Stimulated activated CD4-positive, alpha-beta T cell treated with anti-CD3 and anti-CD28 coated beads, Interleukin-1b, Interleukin-23, amount 100 ng/mL, for 48 hours (primary cell): ENCODE results near the gene AZGP1.
A peak's percentile ranks its signal among the peaks of the same experiment; 100 is the strongest.
"Not testable (repeated sequence)": the region's sequence is repeated elsewhere in the genome, so short reads cannot be mapped to it uniquely, and the experiment has no call there.

Experiments
- DNase-seq: peaks from one replicate; pipeline ENCODE4 v3.0.0-alpha.2; 2020

Gene AZGP1

DNA sequence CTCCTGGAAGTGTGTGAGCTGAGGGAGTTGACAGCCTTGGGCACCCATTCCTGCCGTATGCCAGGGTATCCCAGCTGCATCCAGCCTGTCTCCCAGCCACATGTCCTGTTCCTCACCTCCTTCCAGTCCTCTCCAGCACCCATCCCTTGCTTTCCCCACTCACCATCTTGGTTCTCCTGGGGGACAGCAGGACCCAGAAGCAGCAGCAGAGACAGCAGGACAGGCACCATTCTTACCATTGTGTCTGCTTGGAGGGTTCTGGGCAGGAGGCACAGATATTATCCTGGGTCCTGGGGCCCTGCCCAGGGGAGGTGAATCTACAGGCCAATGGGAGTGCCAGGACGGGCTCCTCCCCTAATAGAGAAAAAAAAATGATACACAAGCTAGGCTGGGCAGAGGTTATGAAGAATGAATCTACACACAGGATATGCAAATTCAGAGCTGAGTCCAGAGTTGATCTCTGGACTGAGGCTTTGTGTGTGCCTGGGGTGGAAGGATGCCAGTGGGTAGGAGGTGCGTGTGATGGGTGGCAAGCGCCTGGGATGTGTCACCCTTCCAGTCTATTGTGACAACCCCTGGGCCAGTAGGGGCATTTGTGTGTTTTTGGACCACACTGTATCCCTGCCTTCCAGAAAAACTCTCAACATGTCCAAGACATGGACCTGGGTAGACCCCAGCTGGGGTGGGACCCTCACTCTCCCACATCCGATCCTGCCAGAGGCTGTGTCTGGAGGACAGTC lies at the start of gene AZGP1:
Gene AZGP1, minus strand, starts transcription at position 250 of the 740 bp plus-strand sequence. Its CDS starts 11 bp downstream, at position 239.
- DNase-seq = no peak

DNA sequence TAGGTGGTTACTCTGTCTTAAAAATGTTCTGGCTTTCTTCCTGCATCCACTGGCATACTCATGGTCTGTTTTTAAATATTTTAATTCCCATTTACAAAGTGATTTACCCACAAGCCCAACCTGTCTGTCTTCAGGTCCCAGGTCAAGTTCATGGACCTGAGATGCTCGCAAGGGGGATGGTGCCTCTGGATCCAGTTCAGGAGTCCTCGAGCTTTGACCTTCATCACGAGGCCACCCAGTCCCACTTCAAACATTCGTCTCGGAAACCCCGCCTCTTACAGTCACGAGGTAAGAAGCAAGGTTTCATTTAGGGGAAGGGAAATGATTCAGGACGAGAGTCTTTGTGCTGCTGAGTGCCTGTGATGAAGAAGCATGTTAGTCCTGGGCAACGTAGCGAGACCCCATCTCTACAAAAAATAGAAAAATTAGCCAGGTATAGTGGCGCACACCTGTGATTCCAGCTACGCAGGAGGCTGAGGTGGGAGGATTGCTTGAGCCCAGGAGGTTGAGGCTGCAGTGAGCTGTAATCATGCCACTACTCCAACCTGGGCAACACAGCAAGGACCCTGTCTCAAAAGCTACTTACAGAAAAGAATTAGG lies 48.3 kb upstream of the AZGP1 start:
- no peak for DNase-seq

GRCh38 chr7:100023526-100023925 lies 47.7 kb upstream of the AZGP1 start:
- no peak for DNase-seq

DNA sequence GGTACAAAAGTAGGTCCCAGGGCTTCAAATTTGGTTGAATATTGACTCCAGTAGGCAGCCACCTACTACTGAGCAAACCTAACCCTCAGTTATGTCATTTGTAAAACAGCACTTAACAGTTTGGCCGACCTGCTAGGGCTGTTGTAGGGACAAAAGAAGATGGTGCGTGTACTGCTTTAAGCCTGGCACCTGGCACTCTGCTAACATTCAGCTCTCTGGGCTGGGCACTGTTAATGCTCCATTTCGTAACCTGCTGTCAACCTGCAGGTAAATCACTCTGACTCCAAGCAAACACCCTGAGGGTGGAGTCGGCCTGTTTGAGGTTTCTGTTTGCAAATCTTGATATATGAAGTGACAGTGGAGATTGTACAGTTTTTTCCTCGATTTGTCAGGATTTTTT lies 46.8 kb upstream of the AZGP1 start:
- no peak for DNase-seq

GRCh38 chr7:100021297-100021696 lies 45.5 kb upstream of the AZGP1 start:
- DNase-seq = no peak

GRCh38 chr7:100019908-100020307 lies 44.1 kb upstream of the AZGP1 start:
- no peak for DNase-seq

GRCh38 chr7:100017875-100018274 lies 42.0 kb upstream of the AZGP1 start:
- DNase-seq = no peak

DNA sequence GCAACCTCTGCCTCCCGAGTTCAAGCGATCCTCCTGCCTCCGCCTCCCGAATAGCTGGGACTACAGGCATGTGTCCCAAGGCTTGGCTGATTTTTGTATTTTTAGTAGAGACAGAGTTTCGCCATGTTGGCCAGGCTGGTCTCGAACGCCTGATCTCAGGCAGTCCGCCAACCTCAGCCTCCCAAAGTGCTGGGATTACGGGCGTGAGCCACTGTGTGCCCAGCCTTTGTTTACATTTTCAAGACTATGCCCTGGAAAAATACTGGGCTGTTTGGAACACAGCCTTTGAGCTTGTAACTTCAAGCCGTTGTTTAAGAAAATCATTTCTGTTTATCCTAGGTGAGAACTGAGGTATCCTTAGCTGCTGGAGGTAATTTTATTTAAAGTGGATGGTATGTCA lies 41.5 kb upstream of the AZGP1 start:
- no peak for DNase-seq

DNA sequence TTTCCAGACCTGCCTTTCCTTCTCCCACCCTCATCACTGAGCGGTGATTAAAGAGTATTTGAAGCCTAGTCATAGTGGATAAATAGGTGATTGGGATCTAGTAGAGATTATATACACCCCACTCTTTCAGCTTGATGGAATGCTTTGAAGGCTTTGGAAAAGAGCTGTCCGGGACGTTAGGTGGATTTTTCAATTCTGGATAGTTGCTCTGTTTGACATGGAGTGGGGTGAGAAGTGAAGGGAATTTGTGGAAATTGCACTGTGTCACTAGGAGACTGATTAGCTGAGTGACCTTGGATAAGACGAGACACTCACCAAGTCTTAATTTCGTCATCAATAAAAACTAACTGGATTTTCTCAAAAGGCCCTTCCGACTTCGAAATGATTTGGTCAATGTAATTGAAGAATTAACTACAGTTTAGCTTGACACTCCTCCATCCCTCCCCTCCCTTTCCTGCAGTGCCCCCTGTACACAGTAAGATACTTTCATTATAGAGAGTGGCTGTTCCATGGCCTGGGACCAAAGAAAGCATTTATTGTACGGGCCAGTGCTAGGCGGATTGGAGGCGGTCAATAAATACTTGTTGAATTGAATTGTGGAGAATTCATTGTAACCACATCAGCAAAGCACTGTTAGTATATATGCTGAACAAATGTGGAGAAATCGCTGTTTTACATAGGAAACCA lies 40.5 kb upstream of the AZGP1 start:
- no peak for DNase-seq

DNA sequence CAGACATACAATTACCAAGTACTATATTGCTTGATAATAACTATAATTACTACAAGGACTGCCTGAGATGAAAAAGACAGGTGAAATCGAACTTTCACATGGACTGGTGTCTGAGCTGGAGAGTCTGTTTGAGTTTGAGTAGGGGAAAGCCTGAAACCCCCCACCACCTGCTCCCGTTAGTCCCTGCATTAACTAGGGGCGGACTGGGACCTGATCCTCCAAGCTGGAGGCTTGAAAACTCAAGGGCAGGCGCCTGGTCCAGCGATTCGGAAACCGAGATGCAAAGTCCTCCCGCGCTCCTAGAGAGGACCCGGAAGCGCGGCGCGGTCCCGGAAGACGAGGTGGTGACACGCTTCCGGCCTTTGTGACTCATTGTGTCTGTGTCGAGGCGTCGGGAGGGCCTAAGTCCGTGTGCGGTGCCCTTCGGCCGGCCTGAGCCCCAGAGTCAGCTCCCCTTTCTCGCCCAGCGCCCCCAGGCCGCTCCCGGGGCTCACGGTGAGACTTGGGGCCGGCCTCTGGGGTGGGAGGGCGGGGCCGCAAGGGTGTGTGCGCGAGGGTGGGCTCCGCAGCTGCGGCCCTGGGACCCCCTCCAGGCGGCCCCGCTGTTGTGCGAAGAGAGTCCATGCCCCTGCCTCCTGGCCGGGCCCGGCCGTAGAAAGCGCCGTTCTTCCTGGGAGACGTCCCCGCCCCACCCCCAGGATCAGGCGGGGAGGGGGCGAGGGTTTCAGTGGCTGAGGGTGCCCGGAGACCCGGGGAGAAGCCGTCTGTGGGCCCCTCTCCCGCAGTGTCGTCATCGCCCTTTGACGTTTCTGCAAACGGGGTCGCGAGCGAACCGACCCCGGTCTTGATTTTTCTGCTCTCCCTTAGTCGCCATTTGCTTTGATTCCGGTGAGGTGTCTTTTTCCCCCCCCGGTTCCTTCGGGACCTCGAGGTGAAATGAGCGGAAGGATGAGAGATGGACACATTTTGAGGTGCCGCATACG lies 39.7 kb upstream of the AZGP1 start, which contains the start of gene ZKSCAN1:
Gene ZKSCAN1, plus strand, starts transcription at position 365 of the 983 bp plus-strand sequence. CDS start 7,911 bp downstream, outside the sequence.
- DNase-seq = peak; percentile 87

- DNase-seq = peak; percentile 69
These were observed 37.5 kb upstream of the AZGP1 start for GRCh38 chr7:100013328-100013676.

- not testable (repeated sequence) for DNase-seq
These were observed 36.8 kb upstream of the AZGP1 start for GRCh38 chr7:100012385-100013327.

DNA sequence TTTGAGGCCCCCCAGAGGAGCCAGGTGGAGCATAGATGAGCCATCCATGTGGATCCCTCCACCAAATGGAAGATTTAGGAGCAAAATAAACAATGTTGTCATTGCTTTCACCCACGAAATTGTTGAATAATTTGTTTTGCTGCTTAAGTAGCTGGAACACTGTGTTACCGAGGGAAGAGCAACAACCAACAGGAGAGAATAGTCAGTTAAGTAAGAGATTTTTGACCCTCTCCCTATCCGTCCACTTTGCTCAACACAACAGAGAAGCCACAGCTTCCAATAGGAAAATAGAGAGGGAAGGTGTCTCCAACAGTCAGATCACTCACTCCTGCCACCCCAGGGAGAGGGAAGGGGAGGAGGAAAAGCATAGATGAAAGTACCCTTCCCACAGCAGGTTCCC lies 35.7 kb upstream of the AZGP1 start:
- no peak for DNase-seq

- DNase-seq = no peak
These were observed 35.1 kb upstream of the AZGP1 start for GRCh38 chr7:100010901-100011300.

DNA sequence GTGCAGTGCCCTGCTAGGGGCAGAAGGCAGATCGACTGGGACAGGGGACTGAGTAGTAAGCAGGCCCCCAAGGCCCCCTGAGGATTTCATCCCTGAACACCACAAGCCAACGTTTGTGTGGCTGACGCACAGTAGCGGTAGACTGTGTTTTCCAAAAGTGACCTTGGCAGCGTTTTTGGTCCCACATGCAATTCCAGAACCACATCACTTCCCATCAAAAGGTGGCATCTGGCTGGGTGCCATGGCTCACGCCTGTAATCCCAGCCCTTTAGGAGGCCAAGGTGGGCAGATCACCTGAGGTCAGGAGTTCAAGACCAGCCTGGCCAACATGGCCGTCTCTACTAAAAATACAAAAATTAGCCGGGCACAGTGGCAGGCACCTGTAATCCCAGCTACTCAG lies 34.1 kb upstream of the AZGP1 start:
- DNase-seq = not testable (repeated sequence)

- DNase-seq = no peak
These were observed 32.7 kb upstream of the AZGP1 start for GRCh38 chr7:100008525-100008924.

DNA sequence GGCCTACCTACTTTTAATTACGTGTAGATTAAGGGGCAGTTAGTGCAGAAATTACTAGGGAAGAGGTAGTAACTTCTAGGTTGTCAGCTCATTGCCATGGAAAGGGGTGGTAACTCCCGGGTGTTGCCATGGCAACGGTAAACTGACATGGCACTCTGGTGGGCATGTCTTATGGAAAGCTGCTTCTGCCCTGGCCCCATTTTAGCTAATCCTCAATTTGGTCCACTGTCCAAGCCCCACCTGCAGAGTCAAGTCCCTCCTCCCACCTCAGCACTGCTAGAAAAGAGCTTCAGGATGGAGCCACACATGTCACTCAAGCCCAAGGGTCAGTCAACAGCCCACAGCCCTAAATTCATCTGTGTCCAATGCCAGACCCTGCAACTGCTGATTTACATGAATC lies 32.1 kb upstream of the AZGP1 start:
- no peak for DNase-seq

GRCh38 chr7:100003711-100004661 lies 28.2 kb upstream of the AZGP1 start:
- DNase-seq = no peak

GRCh38 chr7:100000239-100000638 lies 24.4 kb upstream of the AZGP1 start:
- DNase-seq = no peak

GRCh38 chr7:99997545-99998137 lies 21.8 kb upstream of the AZGP1 start:
- DNase-seq = peak; percentile 70
